Endodermal cell (in vitro differentiated cells): Measurements from ENCODE around the gene RGS6. TPM values are rescaled to one million over a fixed set of nuclear protein-coding genes. Genes with fewer than 3 reads are reported as not detected.

ENCODE experiments used
- DNase-seq: peaks from one replicate; pipeline ENCODE4 v3.0.0-alpha.2; 2017
- H3K27ac ChIP-seq: 2 replicates; pipeline ENCODE4 v1.5.1; 2013; ENCODE audit warnings: mild to moderate bottlenecking, low read depth, low read length, moderate library complexity
- H3K27me3 ChIP-seq: 2 replicates; pipeline ENCODE4 v1.6.1; 2013; ENCODE audit warnings: mild to moderate bottlenecking, low read length, moderate library complexity; ENCODE audit not compliant: insufficient read depth, control insufficient read depth, poor library complexity, severe bottlenecking
- H3K36me3 ChIP-seq: 2 replicates; pipeline ENCODE4 v1.7.0; 2013; ENCODE audit warnings: mild to moderate bottlenecking, low read length, moderate library complexity; ENCODE audit not compliant: control insufficient read depth, insufficient read depth
- H3K4me1 ChIP-seq: one replicate; pipeline ENCODE4 v1.7.0; 2013; ENCODE audit warnings: low read length; ENCODE audit not compliant: control insufficient read depth, insufficient read depth
- H3K4me3 ChIP-seq: 2 replicates; pipeline ENCODE4 v1.5.1; 2013; ENCODE audit warnings: mild to moderate bottlenecking, low read length, moderate library complexity
- H3K9ac ChIP-seq: 2 replicates; pipeline ENCODE4 v1.6.1; 2013; ENCODE audit warnings: mild to moderate bottlenecking, low read length, moderate library complexity; ENCODE audit not compliant: poor library complexity, severe bottlenecking; ENCODE audit errors: extremely low read depth
- H3K9me3 ChIP-seq: 2 replicates; pipeline ENCODE4 v1.6.1; 2013; ENCODE audit warnings: mild to moderate bottlenecking, low read length, moderate library complexity; ENCODE audit not compliant: control insufficient read depth
- H3K27ac Mint-ChIP-seq: 2 replicates; pipeline ENCODE4 v1.8.0; 2020; ENCODE audit warnings: mixed read lengths
- H3K27me3 Mint-ChIP-seq: 2 replicates; pipeline ENCODE4 v1.8.0; 2021; ENCODE audit warnings: mild to moderate bottlenecking, mixed read lengths; ENCODE audit not compliant: insufficient read depth
- H3K36me3 Mint-ChIP-seq: 2 replicates; pipeline ENCODE4 v1.8.0; 2020; ENCODE audit warnings: low read depth, mixed read lengths
- H3K4me1 Mint-ChIP-seq: 2 replicates; pipeline ENCODE4 v1.8.0; 2020; ENCODE audit warnings: mixed read lengths
- H3K4me3 Mint-ChIP-seq: 2 replicates; pipeline ENCODE4 v1.8.0; 2020; ENCODE audit warnings: mild to moderate bottlenecking, moderate library complexity, mixed read lengths
- H3K9me3 Mint-ChIP-seq: 2 replicates; pipeline ENCODE4 v1.8.0; 2020; ENCODE audit warnings: mild to moderate bottlenecking, mixed read lengths
- CTCF ChIP-seq: fragments of 200-600 bp; sonication (generic); conservative IDR thresholded peaks from 2 replicates; pipeline ENCODE4 v1.5.0; 2021; ENCODE audit warnings: antibody characterized with exemption, mild to moderate bottlenecking
- WGBS, 2 experiments: methylation state at CpG; one replicate each; pipeline versions ENCODE4 v1.1.5 to v1.1.7; 2013; ENCODE audit warnings: missing lambda C conversion rate in 2 of 2, mixed read lengths in 1 of 2; ENCODE audit not compliant: insufficient coverage in 1 of 2, insufficient read length in 1 of 2; 5-methylcytosine and 5-hydroxymethylcytosine counted together
- total RNA-seq, 2 donors: library from RNA; stranded (reverse); fragmentation: NEBNext Ultra II Directional in 1 of 2; extraction: Animal tissue kit (Norgen Biotek cat#: 25700) in 1 of 2; gene quantifications; 2 replicates in 1 of 2; 3 replicates in 1 of 2; pipeline ENCODE4 v1.2.1, GENCODE V29; 2021

Gene RGS6
- total RNA-seq, 2 donors from 2014 or later: 10.1 to 16.3 TPM

- Histone ChIP-seq H3K9me3 (no peaks in the 10 kb centered on the region), H3K9ac (peak overlapping the region; percentile 13), H3K4me3 (no peak overlapping the region), H3K36me3 (no peaks in the 10 kb centered on the region), H3K27ac (peak overlapping the region; percentile 69), H3K27me3 (no peaks in the 10 kb centered on the region), H3K4me1 (peaks cover 20% of the 10 kb centered on the region)
- no peaks in the 10 kb centered on the region for H3K36me3 Mint-ChIP-seq
- H3K4me3 Mint-ChIP-seq: no peak overlapping the region
- H3K27ac Mint-ChIP-seq: peak overlapping the region; percentile 66
- TF ChIP-seq CTCF: no peak
- H3K4me1 Mint-ChIP-seq: peaks cover 41% of the 10 kb centered on the region
- no peaks in the 10 kb centered on the region for H3K9me3 Mint-ChIP-seq
- DNase-seq: no peak
- no peaks in the 10 kb centered on the region for H3K27me3 Mint-ChIP-seq
- 68 to 86% methylated on average over 12 to 17 of the region's 17 CpGs for WGBS, 2 experiments
Measured at GRCh38 chr14:72451054-72451972, 519.1 kb downstream of the RGS6 start.

- H3K27ac Mint-ChIP-seq: no peak overlapping the region
- peaks cover 41% of the 10 kb centered on the region for H3K4me1 Mint-ChIP-seq
- no peaks in the 10 kb centered on the region for H3K27me3 Mint-ChIP-seq
- H3K4me3 ChIP-seq: no peak overlapping the region
- WGBS, 2 experiments: 92 to 96% methylated on average over 5 of the region's 5 CpGs
- H3K4me1 ChIP-seq: peaks cover 20% of the 10 kb centered on the region
- H3K9me3 Mint-ChIP-seq: no peaks in the 10 kb centered on the region
- H3K36me3 ChIP-seq: no peaks in the 10 kb centered on the region
- no peak overlapping the region for H3K27ac ChIP-seq
- peaks cover under 1% of the 10 kb centered on the region for H3K9me3 ChIP-seq
- DNase-seq: no peak
- H3K27me3 ChIP-seq: no peaks in the 10 kb centered on the region
- H3K36me3 Mint-ChIP-seq: no peaks in the 10 kb centered on the region
- H3K9ac ChIP-seq: no peak overlapping the region
- no peak overlapping the region for H3K4me3 Mint-ChIP-seq
- no peak for TF ChIP-seq CTCF
Measured at GRCh38 chr14:72452774-72453173, 520.5 kb downstream of the RGS6 start.

- Histone ChIP-seq H3K9ac (no peak overlapping the region), H3K36me3 (no peaks in the 10 kb centered on the region), H3K9me3 (peaks cover 15% of the 10 kb centered on the region), H3K4me3 (no peak overlapping the region), H3K27ac (no peak overlapping the region), H3K27me3 (no peaks in the 10 kb centered on the region), H3K4me1 (peaks cover 18% of the 10 kb centered on the region)
- Mint-ChIP-seq H3K27me3 (no peaks in the 10 kb centered on the region), H3K4me3 (no peak overlapping the region), H3K27ac (no peak overlapping the region), H3K4me1 (peaks cover 41% of the 10 kb centered on the region), H3K36me3 (peaks cover 6% of the 10 kb centered on the region), H3K9me3 (no peaks in the 10 kb centered on the region)
- DNase-seq: no peak
- no peak for TF ChIP-seq CTCF
- 83 to 95% methylated on average over 1 to 2 of the region's 3 CpGs for WGBS, 2 experiments
Measured at GRCh38 chr14:72454388-72455160, 522.3 kb downstream of the RGS6 start.
